ENCODE measurements around the gene YY1. TPM values are rescaled to one million over a fixed set of nuclear protein-coding genes. Genes with fewer than 3 reads are reported as not detected.

The YY1 gene
- total and polyA plus RNA-seq, 2 of the 8 experiments (the other 6 are each of a cell fraction or from before 2014, with no cell fraction given) = 26.4 to 106 TPM

DNA sequence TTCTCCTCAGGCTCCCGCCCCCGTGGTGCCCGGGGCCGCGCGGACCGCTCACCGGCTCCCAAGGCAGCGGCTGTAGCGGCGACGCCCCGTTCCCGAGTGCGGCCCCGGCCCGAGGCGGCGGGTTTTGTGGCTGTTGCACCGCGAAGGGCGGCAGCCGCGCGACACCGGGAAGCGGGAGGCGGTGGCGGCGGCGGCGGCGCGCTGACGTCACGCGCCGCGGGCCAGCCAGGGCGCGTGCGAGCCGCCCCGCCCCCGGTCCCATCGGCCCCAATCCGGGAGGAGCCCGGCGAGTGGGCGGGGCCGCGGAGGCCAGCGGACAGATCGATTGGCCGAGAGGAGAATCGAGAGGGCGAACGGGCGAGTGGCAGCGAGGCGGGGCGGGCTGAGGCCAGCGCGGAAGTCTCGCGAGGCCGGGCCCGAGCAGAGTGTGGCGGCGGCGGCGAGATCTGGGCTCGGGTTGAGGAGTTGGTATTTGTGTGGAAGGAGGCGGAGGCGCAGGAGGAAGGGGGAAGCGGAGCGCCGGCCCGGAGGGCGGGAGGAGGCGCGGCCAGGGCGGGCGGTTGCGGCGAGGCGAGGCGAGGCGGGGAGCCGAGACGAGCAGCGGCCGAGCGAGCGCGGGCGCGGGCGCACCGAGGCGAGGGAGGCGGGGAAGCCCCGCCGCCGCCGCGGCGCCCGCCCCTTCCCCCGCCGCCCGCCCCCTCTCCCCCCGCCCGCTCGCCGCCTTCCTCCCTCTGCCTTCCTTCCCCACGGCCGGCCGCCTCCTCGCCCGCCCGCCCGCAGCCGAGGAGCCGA, at the start of gene YY1 (continued):
- TF ChIP-seq TAF1 (IDR thresholded peaks at IDR 0.05; ENCODE audit: low read depth, low read length) (peak; percentile 75), POLR2A (IDR thresholded peaks at IDR 0.05; ENCODE audit: control extremely low read depth in 1 of 2, low read depth in 2 of 2, low read length in 2 of 2) (peak; percentile 43 to 71), PHF8 (conservative IDR thresholded peaks at IDR 0.05; ENCODE audit: low read depth, low read length) (peak; percentile 80), CHD1 (IDR thresholded peaks at IDR 0.05; ENCODE audit: low read depth, low read length) (no peak), CBX5 (IDR thresholded peaks at IDR 0.05; ENCODE audit: low read depth, low read length) (no peak), CHD2 (IDR thresholded peaks at IDR 0.05; ENCODE audit: low read length) (peak; percentile 96), CREB1 (IDR thresholded peaks at IDR 0.05) (peak; percentile 78), TAF7 (optimal IDR thresholded peaks at IDR 0.05; ENCODE audit: borderline replicate concordance, low read depth, low read length) (peak; percentile 87)
- TF ChIP-seq, protein P1, sequence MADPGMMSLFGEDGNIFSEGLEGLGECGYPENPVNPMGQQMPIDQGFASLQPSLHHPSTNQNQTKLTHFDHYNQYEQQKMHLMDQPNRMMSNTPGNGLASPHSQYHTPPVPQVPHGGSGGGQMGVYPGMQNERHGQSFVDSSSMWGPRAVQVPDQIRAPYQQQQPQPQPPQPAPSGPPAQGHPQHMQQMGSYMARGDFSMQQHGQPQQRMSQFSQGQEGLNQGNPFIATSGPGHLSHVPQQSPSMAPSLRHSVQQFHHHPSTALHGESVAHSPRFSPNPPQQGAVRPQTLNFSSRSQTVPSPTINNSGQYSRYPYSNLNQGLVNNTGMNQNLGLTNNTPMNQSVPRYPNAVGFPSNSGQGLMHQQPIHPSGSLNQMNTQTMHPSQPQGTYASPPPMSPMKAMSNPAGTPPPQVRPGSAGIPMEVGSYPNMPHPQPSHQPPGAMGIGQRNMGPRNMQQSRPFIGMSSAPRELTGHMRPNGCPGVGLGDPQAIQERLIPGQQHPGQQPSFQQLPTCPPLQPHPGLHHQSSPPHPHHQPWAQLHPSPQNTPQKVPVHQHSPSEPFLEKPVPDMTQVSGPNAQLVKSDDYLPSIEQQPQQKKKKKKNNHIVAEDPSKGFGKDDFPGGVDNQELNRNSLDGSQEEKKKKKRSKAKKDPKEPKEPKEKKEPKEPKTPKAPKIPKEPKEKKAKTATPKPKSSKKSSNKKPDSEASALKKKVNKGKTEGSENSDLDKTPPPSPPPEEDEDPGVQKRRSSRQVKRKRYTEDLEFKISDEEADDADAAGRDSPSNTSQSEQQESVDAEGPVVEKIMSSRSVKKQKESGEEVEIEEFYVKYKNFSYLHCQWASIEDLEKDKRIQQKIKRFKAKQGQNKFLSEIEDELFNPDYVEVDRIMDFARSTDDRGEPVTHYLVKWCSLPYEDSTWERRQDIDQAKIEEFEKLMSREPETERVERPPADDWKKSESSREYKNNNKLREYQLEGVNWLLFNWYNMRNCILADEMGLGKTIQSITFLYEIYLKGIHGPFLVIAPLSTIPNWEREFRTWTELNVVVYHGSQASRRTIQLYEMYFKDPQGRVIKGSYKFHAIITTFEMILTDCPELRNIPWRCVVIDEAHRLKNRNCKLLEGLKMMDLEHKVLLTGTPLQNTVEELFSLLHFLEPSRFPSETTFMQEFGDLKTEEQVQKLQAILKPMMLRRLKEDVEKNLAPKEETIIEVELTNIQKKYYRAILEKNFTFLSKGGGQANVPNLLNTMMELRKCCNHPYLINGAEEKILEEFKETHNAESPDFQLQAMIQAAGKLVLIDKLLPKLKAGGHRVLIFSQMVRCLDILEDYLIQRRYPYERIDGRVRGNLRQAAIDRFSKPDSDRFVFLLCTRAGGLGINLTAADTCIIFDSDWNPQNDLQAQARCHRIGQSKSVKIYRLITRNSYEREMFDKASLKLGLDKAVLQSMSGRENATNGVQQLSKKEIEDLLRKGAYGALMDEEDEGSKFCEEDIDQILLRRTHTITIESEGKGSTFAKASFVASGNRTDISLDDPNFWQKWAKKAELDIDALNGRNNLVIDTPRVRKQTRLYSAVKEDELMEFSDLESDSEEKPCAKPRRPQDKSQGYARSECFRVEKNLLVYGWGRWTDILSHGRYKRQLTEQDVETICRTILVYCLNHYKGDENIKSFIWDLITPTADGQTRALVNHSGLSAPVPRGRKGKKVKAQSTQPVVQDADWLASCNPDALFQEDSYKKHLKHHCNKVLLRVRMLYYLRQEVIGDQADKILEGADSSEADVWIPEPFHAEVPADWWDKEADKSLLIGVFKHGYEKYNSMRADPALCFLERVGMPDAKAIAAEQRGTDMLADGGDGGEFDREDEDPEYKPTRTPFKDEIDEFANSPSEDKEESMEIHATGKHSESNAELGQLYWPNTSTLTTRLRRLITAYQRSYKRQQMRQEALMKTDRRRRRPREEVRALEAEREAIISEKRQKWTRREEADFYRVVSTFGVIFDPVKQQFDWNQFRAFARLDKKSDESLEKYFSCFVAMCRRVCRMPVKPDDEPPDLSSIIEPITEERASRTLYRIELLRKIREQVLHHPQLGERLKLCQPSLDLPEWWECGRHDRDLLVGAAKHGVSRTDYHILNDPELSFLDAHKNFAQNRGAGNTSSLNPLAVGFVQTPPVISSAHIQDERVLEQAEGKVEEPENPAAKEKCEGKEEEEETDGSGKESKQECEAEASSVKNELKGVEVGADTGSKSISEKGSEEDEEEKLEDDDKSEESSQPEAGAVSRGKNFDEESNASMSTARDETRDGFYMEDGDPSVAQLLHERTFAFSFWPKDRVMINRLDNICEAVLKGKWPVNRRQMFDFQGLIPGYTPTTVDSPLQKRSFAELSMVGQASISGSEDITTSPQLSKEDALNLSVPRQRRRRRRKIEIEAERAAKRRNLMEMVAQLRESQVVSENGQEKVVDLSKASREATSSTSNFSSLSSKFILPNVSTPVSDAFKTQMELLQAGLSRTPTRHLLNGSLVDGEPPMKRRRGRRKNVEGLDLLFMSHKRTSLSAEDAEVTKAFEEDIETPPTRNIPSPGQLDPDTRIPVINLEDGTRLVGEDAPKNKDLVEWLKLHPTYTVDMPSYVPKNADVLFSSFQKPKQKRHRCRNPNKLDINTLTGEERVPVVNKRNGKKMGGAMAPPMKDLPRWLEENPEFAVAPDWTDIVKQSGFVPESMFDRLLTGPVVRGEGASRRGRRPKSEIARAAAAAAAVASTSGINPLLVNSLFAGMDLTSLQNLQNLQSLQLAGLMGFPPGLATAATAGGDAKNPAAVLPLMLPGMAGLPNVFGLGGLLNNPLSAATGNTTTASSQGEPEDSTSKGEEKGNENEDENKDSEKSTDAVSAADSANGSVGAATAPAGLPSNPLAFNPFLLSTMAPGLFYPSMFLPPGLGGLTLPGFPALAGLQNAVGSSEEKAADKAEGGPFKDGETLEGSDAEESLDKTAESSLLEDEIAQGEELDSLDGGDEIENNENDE (IDR thresholded peaks at IDR 0.05; ENCODE audit: insufficient replicate concordance, low read length) = no peak
